NCI-H2029 treated with DMSO at 0.1 percent for 48 hours (cell line): ENCODE measurements around the gene PRKN.
A peak's percentile ranks its signal among the peaks of the same experiment; 100 is the strongest.

Experiments
- DNase-seq: peaks from one replicate; lab custom pipeline; 2025; lab: John Stamatoyannopoulos, UW

Gene PRKN

GRCh38 chr6:162675503-162675902, 52.1 kb downstream of the PRKN start:
- no peak for DNase-seq

- no peak for DNase-seq
Measured at GRCh38 chr6:162674452-162674851, 53.1 kb downstream of the PRKN start.

- no peak for DNase-seq
Measured at GRCh38 chr6:162671580-162672165, 55.9 kb downstream of the PRKN start.

- no peak for DNase-seq
Measured at GRCh38 chr6:162670345-162670744, 57.2 kb downstream of the PRKN start.

- DNase-seq, result no peak
Measured at GRCh38 chr6:162666246-162666645, 61.3 kb downstream of the PRKN start.

GRCh38 chr6:162653808-162654207, 73.8 kb downstream of the PRKN start:
- DNase-seq, result peak; percentile 18

GRCh38 chr6:162651505-162651904, 76.1 kb downstream of the PRKN start:
- DNase-seq, result no peak

- DNase-seq, result no peak
Measured at GRCh38 chr6:162649271-162649670, 78.3 kb downstream of the PRKN start.

- no peak for DNase-seq
Measured at GRCh38 chr6:162644153-162644552, 83.4 kb downstream of the PRKN start.

GRCh38 chr6:162640756-162641155, 86.8 kb downstream of the PRKN start:
- no peak for DNase-seq

- no peak for DNase-seq
Measured at GRCh38 chr6:162639951-162640350, 87.6 kb downstream of the PRKN start.

- no peak for DNase-seq
Measured at GRCh38 chr6:162638931-162639574, 88.5 kb downstream of the PRKN start.

- no peak for DNase-seq
Measured at GRCh38 chr6:162637317-162637716, 90.2 kb downstream of the PRKN start.

GRCh38 chr6:162636167-162636566, 91.4 kb downstream of the PRKN start:
- no peak for DNase-seq

GRCh38 chr6:162631546-162631945, 96.0 kb downstream of the PRKN start:
- no peak for DNase-seq

GRCh38 chr6:162630069-162630468, 97.5 kb downstream of the PRKN start:
- no peak for DNase-seq

- no peak for DNase-seq
Measured at GRCh38 chr6:162627825-162628224, 99.7 kb downstream of the PRKN start.

GRCh38 chr6:162627362-162627761, 100.2 kb downstream of the PRKN start:
- no peak for DNase-seq

GRCh38 chr6:162626869-162627268, 100.7 kb downstream of the PRKN start:
- no peak for DNase-seq

GRCh38 chr6:162625846-162626540, 101.6 kb downstream of the PRKN start:
- no peak for DNase-seq

GRCh38 chr6:162622572-162622971, 105.0 kb downstream of the PRKN start:
- no peak for DNase-seq

GRCh38 chr6:162621246-162621645, 106.3 kb downstream of the PRKN start:
- no peak for DNase-seq

GRCh38 chr6:162620073-162620472, 107.5 kb downstream of the PRKN start:
- no peak for DNase-seq
